HepG2 (cell line): ENCODE measurements around the gene PARN. TPM values are rescaled to one million over a fixed set of nuclear protein-coding genes. Genes with fewer than 3 reads are reported as not detected.

ENCODE experiments used
- polyA plus RNA-seq, 8 experiments: library from polyadenylated mRNA; depleted of rRNA in 3 of 8; stranded (reverse) in 7 of 8; unstranded in 1 of 8; fragments of >200 nt; fragmentation: Illumina TruSeq in 4 of 8; extraction: Trizol in 4 of 8; gene quantifications; 2 replicates each; pipeline versions ENCODE4 v1.2.1 to v1.2.3, GENCODE V29; 2011 to 2016; ENCODE audit warnings: low read depth in 4 of 8, missing spikeins in 1 of 8, mixed read lengths in 1 of 8; ENCODE audit not compliant: insufficient read depth in 1 of 8
- small RNA-seq, 3 experiments: library from RNA; depleted of rRNA; stranded (forward); fragments of <200 nt; gene quantifications; one replicate each; pipeline ENCODE3, GENCODE V24; 2012; ENCODE audit warnings: low read depth in 2 of 3, low replicate concordance in 1 of 3; ENCODE audit not compliant: insufficient read length in 3 of 3, insufficient read depth in 2 of 3
- total RNA-seq, 5 experiments: library from RNA; depleted of rRNA; stranded (reverse); fragments of >200 nt; fragmentation: Illumina TruSeq; extraction: Trizol; gene quantifications; 2 replicates each; pipeline ENCODE4 v1.2.3, GENCODE V29; 2016; ENCODE audit warnings: low read depth in 1 of 5

PARN gene
- total and polyA plus RNA-seq, 2 of the 13 experiments (the other 11 are each of a cell fraction or from before 2014, with no cell fraction given), result 13.3 to 47.6 TPM

Small RNA genes within 50 kb of the gene (small RNA-seq; reads per million reads assigned to genes)
- 0 reads per million in 3 experiments for gene RN7SL274P
- gene RNU7-125P, result 0 reads per million in 3 experiments

Other genes with a start within 250 kb of the PARN start
- gene BFAR, start 2.7 kb upstream of the PARN start, total RNA-seq (2016; rRNA removed; fragmentation: Illumina TruSeq; extraction: Trizol), result 96.9 and 98.2 TPM in 2 replicates
- gene BFAR, start 2.7 kb upstream of the PARN start, polyA plus RNA-seq (2011; rRNA removed), result 91.6 and 120 TPM in 2 replicates
- gene PLA2G10, start 64.0 kb upstream of the PARN start, total RNA-seq (2016; rRNA removed; fragmentation: Illumina TruSeq; extraction: Trizol), result not detected in 2 replicates
- not detected in 2 replicates for gene PLA2G10, start 64.0 kb upstream of the PARN start, polyA plus RNA-seq (2011; rRNA removed)
- gene NPIPA3, start 73.2 kb upstream of the PARN start, total RNA-seq (2016; rRNA removed; fragmentation: Illumina TruSeq; extraction: Trizol), result 0.71 TPM in 1 of 2 replicates, not detected in the other
- 0.91 and 1.3 TPM in 2 replicates for gene NPIPA3, start 73.2 kb upstream of the PARN start, polyA plus RNA-seq (2011; rRNA removed)
- gene NPIPA2, start 112.3 kb upstream of the PARN start, total RNA-seq (2016; rRNA removed; fragmentation: Illumina TruSeq; extraction: Trizol), result 0.20 TPM in 1 of 2 replicates, not detected in the other
- 0.08 and 0.50 TPM in 2 replicates for gene NPIPA2, start 112.3 kb upstream of the PARN start, polyA plus RNA-seq (2011; rRNA removed)
- 91.7 and 176 TPM in 2 replicates for gene NOMO1, start 203.5 kb upstream of the PARN start, total RNA-seq (2016; rRNA removed; fragmentation: Illumina TruSeq; extraction: Trizol)
- 243 and 289 TPM in 2 replicates for gene NOMO1, start 203.5 kb upstream of the PARN start, polyA plus RNA-seq (2011; rRNA removed)